Right renal pelvis (tissue), 4 donors: ENCODE results near the gene PTPRD. TPM values are rescaled to one million over a fixed set of nuclear protein-coding genes. Genes with fewer than 3 reads are reported as not detected.

Experiments used
- DNase-seq, 4 donors: peaks; one replicate each; pipeline ENCODE4 v3.0.0-alpha.2; 2013; ENCODE audit warnings: low read depth in 4 of 4, low spot score in 3 of 4, missing footprints in 1 of 4
- polyA plus RNA-seq, 4 donors: library from polyadenylated mRNA; unstranded; fragments of 120-200 nt; gene quantifications; one replicate each; pipeline ENCODE4 v1.2.1, GENCODE V29; 2013; ENCODE audit not compliant: insufficient read length in 4 of 4

Gene PTPRD
- polyA plus RNA-seq, 4 donors: 105 to 119 (median 108) TPM

GRCh38 chr9:8648271-8648845 lies 1964.4 kb downstream of the PTPRD start:
- DNase-seq: no peak

- DNase-seq: no peak
These were observed 1965.0 kb downstream of the PTPRD start for GRCh38 chr9:8647824-8648223.

- DNase-seq: no peak
These were observed 1968.2 kb downstream of the PTPRD start for GRCh38 chr9:8644571-8644970.

GRCh38 chr9:8643896-8644295 lies 1968.9 kb downstream of the PTPRD start:
- no peak for DNase-seq

- no peak for DNase-seq
These were observed 1969.3 kb downstream of the PTPRD start for GRCh38 chr9:8643464-8643863.

DNA sequence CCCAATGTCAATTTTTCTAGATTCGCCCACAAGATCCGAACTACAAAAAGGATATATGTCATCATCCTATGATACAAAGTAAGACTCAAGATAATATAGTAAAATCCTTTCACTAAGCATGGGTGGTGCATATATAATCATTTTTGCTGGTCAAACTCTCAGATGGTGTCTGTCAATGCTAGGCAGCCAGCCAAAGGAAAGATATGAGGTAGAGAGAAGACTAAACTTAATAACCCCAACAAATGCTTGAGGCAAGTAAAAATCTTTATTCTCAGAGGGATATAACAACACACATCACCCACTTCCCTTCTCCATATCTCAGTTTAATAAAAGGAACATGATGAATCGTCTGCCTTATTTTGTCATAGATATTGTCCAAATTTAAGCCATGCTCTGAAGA lies 1972.0 kb downstream of the PTPRD start:
- no peak for DNase-seq

- DNase-seq: no peak
These were observed 1975.2 kb downstream of the PTPRD start for GRCh38 chr9:8637626-8638025.

- no peak for DNase-seq
These were observed 1979.0 kb downstream of the PTPRD start for GRCh38 chr9:8633784-8634183.

DNA sequence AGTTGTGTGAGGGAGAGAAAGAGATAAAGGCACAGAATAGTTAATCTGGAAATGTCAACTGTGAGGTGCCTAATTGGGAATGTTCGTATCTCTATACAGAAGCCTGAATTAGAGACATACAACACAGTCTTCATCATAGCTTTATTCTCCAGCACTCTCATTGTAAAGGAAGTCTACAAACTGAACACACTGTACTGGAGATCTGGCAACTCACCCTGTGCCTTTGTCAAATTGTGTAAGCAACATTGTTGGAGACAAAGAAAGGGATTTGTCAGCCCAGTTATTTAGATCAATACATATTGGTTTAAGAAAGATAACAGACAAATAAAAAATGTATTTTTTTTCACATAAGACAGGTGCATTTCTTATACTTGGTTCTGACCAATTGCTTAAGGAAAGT lies 1980.3 kb downstream of the PTPRD start:
- DNase-seq: no peak

DNA sequence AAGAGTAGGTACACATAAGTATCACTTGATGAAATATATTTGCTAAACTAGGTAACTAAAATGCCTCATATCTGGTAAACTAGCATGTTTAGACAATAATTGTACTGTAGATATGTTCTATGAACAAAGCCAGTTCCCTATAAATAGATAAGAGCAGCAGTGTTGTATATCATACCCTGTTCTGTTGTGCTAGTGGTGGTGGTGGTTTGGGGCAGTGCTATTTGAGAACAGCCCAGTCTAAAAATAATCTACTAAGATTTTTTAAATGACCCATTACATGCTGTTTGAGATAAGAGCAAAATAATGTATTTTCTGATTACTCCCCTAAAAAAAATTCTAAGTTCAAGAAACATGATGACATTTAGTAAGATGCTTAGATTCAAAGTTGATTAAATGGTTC lies 1984.0 kb downstream of the PTPRD start:
- DNase-seq: no peak

DNA sequence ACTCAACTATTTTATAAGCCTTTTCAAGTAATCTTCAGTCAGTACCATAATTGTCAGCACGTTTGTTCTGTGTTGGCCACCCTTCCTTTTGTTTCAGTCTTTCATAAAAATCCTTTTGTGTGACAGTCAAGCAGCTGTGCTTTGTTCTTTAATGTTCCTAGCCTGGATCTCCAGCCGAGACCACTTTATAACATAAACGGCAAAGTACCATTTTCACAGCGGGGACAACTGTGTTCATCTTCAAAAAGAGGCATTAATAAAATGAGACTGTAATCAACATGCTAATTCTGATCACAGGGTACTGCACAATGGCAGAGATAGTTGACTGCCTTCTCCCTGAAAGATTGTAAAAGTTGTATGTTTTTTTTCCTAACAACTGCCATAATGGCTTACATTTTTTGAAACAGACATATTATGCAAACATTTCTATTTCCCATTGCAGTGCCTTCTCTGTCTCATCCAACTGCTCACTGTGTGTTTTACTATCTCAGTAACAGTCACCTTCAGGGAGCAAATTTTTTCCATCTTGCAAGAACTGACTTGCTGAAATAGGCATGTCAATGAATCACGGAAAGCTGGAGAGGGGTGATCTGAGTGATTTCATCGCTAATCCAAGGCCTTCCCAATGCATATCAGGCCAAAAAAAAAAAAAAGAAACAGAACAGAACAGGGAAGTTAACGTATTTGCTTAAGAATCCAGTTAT lies 1984.7 kb downstream of the PTPRD start:
- no peak for DNase-seq

DNA sequence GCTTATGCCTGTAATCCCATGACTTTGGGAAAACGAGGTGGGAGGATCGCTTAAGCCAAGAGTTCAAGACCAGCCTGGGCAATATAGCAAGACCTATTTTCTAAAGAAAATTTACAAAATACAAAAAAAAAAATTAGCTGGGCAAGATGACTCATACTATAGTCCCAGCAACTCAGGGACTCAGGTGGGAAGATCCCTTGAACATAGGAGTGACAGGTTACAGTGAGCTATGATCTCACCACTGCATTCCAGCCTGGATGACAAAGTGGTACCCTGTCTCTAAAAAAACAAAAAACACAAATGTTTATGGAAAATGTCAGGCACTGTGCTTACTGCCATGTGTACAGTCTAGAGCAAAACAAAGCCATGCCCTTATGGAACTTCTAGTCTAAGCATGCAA lies 1989.9 kb downstream of the PTPRD start:
- no peak for DNase-seq

DNA sequence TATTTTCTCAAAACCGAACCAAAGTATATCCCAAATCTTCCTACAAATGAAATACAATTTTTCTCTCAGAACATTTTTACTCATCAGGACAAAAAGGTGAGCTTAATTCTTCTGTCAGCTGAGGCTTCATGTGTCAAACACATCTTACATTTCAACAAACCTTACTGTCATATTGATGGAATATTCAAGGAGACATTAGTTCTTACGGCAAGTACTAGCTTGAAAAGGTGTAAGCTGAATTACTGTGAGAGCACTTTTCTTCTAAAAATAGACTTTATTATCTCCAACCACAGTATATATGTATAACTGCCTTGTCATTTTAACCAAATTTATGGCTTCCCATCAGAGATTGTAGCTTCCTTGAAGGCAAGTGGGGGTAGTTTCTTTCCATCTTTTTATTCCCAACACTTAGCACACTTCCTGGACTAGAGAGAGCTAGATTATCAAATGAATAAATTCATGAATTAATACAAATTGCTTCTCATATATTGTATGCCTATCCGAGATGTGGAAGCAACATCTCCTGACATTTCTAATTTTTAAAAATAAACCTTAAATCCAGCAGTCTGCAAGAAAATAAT lies 1990.5 kb downstream of the PTPRD start:
- no peak for DNase-seq

DNA sequence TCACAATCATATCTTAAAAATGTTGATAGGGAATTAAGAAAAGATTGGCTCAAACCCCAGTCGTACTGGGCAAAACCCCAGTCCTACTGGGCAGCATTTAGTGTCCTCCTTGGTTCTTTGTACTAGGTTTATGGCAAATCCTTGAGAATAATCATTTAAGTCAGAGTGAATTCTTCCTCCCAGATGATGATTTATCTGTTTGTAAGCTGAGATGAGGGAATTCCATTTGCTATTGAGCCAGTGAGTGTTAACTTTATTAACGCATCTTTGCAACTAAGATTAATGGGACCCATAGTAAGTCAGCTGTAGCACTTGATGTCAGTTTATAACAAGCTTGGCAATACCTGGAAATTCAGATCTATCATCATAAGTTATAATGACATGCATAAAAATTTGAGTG lies 1991.4 kb downstream of the PTPRD start:
- DNase-seq: peak in 1 of 4 donors; percentile 18

GRCh38 chr9:8616414-8616813 lies 1996.4 kb downstream of the PTPRD start:
- DNase-seq: no peak

DNA sequence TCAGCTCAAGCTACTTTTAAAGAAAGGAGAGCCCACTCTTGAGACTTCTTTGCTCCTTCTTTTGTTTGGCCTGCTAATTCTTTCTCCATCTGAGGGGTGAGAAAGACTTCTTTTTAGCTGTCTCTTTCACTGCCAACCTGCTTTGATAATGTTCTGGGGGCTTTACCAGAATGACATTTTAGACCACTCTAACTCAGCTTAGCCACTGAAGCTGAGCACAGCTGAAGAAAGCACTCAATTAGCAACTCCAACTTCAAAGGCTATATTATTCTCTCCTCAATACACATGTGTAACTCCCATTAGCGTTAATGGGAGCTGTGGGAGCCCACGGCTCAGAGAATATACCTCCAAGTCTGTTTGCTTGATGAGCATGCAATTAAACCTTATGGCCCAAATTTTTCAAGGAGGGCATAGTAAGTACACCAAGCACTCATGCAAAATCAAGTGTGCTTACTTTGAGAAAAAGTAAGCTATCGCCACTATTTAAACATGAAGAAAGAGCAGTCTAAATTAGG lies 1997.8 kb downstream of the PTPRD start:
- no peak for DNase-seq

DNA sequence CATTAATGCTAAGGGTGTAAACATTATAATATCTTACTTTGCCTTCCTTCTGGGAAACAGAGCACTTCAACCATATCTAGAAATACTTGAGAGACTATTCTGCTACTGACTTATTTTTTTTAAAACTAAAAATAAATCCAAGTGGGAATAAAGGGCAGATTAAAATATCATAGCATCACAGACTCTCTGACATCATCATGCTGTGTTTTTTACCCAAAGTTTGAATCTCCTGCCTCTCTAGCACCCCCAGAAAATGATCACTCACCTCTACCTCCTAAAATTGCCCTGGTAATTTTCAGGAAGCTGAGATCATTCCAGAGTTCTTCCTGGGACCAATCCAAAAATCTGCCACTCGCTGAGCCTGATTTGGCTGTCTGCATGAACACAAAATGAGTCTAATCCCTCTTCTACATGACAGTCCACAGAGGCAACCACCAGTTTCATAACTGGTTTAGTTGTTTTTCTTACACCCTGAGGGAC lies 1999.4 kb downstream of the PTPRD start:
- DNase-seq: no peak

- DNase-seq: no peak
These were observed 2001.6 kb downstream of the PTPRD start for GRCh38 chr9:8611153-8611552.

DNA sequence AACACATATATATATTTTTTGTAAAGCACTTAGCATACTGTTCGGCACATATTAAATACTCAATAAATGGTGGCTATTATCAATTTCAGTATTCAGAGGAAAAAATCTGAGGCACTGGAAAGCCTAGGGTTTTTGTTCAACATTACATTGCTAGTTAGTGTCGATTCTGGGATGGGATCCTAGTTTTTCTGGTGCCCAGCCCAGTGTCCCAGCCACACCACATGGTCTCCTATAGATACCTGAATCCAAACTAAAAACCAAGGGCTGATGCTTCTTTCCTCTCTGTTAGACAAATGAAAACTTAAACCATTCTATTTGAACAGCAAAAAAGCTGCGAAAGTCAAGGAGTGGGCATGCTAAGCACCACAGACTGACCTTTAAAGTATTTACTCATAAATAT lies 2002.5 kb downstream of the PTPRD start:
- DNase-seq: no peak

DNA sequence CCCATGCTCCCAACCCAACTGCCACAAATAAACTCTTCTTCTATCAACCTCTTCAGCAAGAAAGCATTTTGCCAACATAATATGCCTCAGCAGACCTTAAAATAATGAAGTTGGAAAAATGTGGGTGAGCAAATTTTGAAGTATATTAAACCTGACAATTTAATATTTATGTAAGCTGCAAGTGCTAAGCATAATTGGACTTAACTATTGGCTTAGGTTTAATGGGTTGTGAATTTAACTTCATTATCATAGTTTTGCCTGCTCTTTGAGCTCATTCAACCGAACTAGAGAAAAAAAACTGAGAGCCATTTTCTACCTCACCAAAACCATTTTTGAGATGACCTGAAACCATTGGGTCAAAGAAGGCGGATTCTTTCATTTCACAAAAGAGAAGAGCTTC lies 2007.7 kb downstream of the PTPRD start:
- DNase-seq: no peak

DNA sequence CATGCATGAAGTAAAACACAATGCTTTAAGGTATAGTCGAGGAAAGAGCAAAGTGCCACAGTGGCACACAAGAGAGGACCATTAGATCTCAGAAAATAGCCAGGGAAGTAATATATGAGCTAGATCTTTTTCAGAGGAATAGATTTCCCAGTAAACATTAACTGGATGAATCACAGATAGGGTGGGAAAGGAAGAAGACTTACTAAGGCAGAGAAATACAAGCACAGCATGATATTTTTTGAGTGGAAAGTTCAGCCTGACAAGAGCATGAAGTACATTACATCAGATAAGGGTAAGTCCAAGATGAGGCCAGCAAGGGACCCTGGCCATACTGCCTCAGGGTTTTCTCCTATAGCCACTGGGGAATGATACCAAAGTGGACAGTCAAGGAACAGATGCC lies 2008.6 kb downstream of the PTPRD start:
- no peak for DNase-seq
